Neural progenitor cell (in vitro differentiated cells): Measurements from ENCODE around the gene PTCD2. TPM values are rescaled to one million over a fixed set of nuclear protein-coding genes. Genes with fewer than 3 reads are reported as not detected.

Source experiments
- DNase-seq: peaks from one replicate; pipeline ENCODE4 v3.0.0-alpha.2; 2016; ENCODE audit warnings: low spot score
- H2AFZ ChIP-seq: fragments of 200-600 bp; sonication (generic); replicated peaks from 2 replicates; pipeline ENCODE4 v1.6.1; 2016; ENCODE audit warnings: antibody characterized with exemption
- H3F3A ChIP-seq: fragments of 200-600 bp; sonication (generic); 2 replicates; pipeline ENCODE4 v1.6.1; 2016; ENCODE audit warnings: antibody characterized with exemption, low read depth
- H3K27ac ChIP-seq: fragments of 200-600 bp; sonication (generic); 2 replicates; pipeline ENCODE4 v1.5.1; 2016; ENCODE audit warnings: mild to moderate bottlenecking
- H3K27me3 ChIP-seq: fragments of 200-600 bp; sonication (generic); 2 replicates; pipeline ENCODE4 v1.6.1; 2016; ENCODE audit warnings: mild to moderate bottlenecking, moderate library complexity
- H3K36me3 ChIP-seq: fragments of 200-600 bp; sonication (generic); 2 replicates; pipeline ENCODE4 v1.5.1; 2016
- H3K4me1 ChIP-seq: fragments of 200-600 bp; sonication (generic); 2 replicates; pipeline ENCODE4 v1.6.1; 2016; ENCODE audit warnings: mixed run types
- H3K4me2 ChIP-seq: fragments of 200-600 bp; sonication (generic); 2 replicates; pipeline ENCODE4 v1.6.1; 2016
- H3K4me3 ChIP-seq: fragments of 200-600 bp; sonication (generic); 2 replicates; pipeline ENCODE4 v1.5.1; 2016
- H3K79me2 ChIP-seq: fragments of 200-600 bp; sonication (generic); 2 replicates; pipeline ENCODE4 v1.6.1; 2016; ENCODE audit warnings: low read depth
- H3K9ac ChIP-seq: fragments of 200-600 bp; sonication (generic); 2 replicates; pipeline ENCODE4 v1.6.1; 2016
- H3K9me3 ChIP-seq: fragments of 200-600 bp; sonication (generic); 2 replicates; pipeline ENCODE4 v1.5.1; 2016; ENCODE audit warnings: low read depth
- H4K20me1 ChIP-seq: fragments of 200-600 bp; sonication (generic); 2 replicates; pipeline ENCODE4 v1.6.1; 2016; ENCODE audit warnings: low read depth
- H3K27ac Mint-ChIP-seq: 3 replicates; pipeline ENCODE4 v1.8.0; 2021; ENCODE audit warnings: mixed read lengths
- H3K27me3 Mint-ChIP-seq: 2 replicates; pipeline ENCODE4 v1.8.0; 2022; ENCODE audit warnings: low read depth, mild to moderate bottlenecking, inconsistent platforms, moderate library complexity, mixed read lengths; ENCODE audit not compliant: insufficient read depth
- H3K36me3 Mint-ChIP-seq: 3 replicates; pipeline ENCODE4 v1.8.0; 2021; ENCODE audit warnings: mixed read lengths
- H3K4me1 Mint-ChIP-seq: 3 replicates; pipeline ENCODE4 v1.8.0; 2021; ENCODE audit warnings: mixed read lengths
- H3K4me3 Mint-ChIP-seq: 3 replicates; pipeline ENCODE4 v1.8.0; 2021; ENCODE audit warnings: mild to moderate bottlenecking, moderate library complexity, mixed read lengths
- H3K9me3 Mint-ChIP-seq: 3 replicates; pipeline ENCODE4 v1.8.0; 2020; ENCODE audit warnings: mixed read lengths
- CTCF ChIP-seq: fragments of 200-600 bp; sonication (generic); IDR thresholded peaks from 2 replicates; pipeline ENCODE4 v1.5.1; 2017; ENCODE audit warnings: antibody characterized with exemption, mild to moderate bottlenecking
- EZH2 ChIP-seq: fragments of 200-600 bp; sonication (generic); IDR thresholded peaks from 2 replicates; pipeline ENCODE4 v1.6.1; 2017; ENCODE audit warnings: antibody characterized with exemption, mild to moderate bottlenecking, moderate library complexity
- EZH2phosphoT487 ChIP-seq: fragments of 200-600 bp; sonication (generic); IDR thresholded peaks from 2 replicates; pipeline ENCODE4 v1.6.1; 2017; ENCODE audit warnings: antibody characterized with exemption
- total RNA-seq: library from RNA; depleted of rRNA; stranded (reverse); fragments of >200 nt; gene quantifications from 2 replicates; pipeline ENCODE4 v1.2.3, GENCODE V29; 2015; ENCODE audit warnings: low replicate concordance

PTCD2 gene
- total RNA-seq, 1 donor from 2014 or later: 13.7 TPM

- H3K36me3 ChIP-seq: no peaks in the 10 kb centered on the region
- no peak overlapping the region for H3K4me3 ChIP-seq
- Mint-ChIP-seq H3K27ac (peak overlapping the region; percentile 38), H3K4me1 (peaks cover 39% of the 10 kb centered on the region), H3K9me3 (peaks cover 5% of the 10 kb centered on the region), H3K36me3 (peaks cover 4% of the 10 kb centered on the region), H3K27me3 (no peaks in the 10 kb centered on the region), H3K4me3 (no peak overlapping the region)
- H3K9ac ChIP-seq: no peak overlapping the region
- DNase-seq: no peak
- no peaks in the 10 kb centered on the region for H3F3A ChIP-seq
- no peaks in the 10 kb centered on the region for H3K4me1 ChIP-seq
- TF ChIP-seq EZH2 (no peak), EZH2phosphoT487 (no peak), CTCF (no peak)
- H3K4me2 ChIP-seq: no peak overlapping the region
- no peak overlapping the region for H2AFZ ChIP-seq
- no peak overlapping the region for H3K27ac ChIP-seq
- no peaks in the 10 kb centered on the region for H4K20me1 ChIP-seq
- no peaks in the 10 kb centered on the region for H3K9me3 ChIP-seq
- no peaks in the 10 kb centered on the region for H3K27me3 ChIP-seq
- no peaks in the 10 kb centered on the region for H3K79me2 ChIP-seq
Measured at GRCh38 chr5:72410688-72411295, 90.6 kb downstream of the PTCD2 start.

- no peak for DNase-seq
- H3K9ac ChIP-seq: no peak overlapping the region
- TF ChIP-seq EZH2phosphoT487: no peak
- peak; percentile 12 for TF ChIP-seq CTCF
- H3K4me3 ChIP-seq: no peak overlapping the region
- H3K27ac Mint-ChIP-seq: no peak overlapping the region
- H3F3A ChIP-seq: no peaks in the 10 kb centered on the region
- H3K27me3 Mint-ChIP-seq: no peaks in the 10 kb centered on the region
- no peaks in the 10 kb centered on the region for H3K4me1 ChIP-seq
- no peak overlapping the region for H3K27ac ChIP-seq
- H3K4me1 Mint-ChIP-seq: peaks cover 30% of the 10 kb centered on the region
- no peak overlapping the region for H2AFZ ChIP-seq
- H3K4me2 ChIP-seq: no peak overlapping the region
- H3K36me3 Mint-ChIP-seq: no peaks in the 10 kb centered on the region
- no peaks in the 10 kb centered on the region for H3K9me3 ChIP-seq
- H3K4me3 Mint-ChIP-seq: no peak overlapping the region
- H3K27me3 ChIP-seq: no peaks in the 10 kb centered on the region
- H3K36me3 ChIP-seq: no peaks in the 10 kb centered on the region
- H3K79me2 ChIP-seq: no peaks in the 10 kb centered on the region
- H3K9me3 Mint-ChIP-seq: peaks cover 2% of the 10 kb centered on the region
- no peaks in the 10 kb centered on the region for H4K20me1 ChIP-seq
Measured at GRCh38 chr5:72412283-72413055, 92.3 kb downstream of the PTCD2 start.

- no peak overlapping the region for H3K4me3 Mint-ChIP-seq
- Histone ChIP-seq H3K27me3 (no peaks in the 10 kb centered on the region), H4K20me1 (no peaks in the 10 kb centered on the region), H3K4me1 (no peaks in the 10 kb centered on the region), H3K9ac (no peak overlapping the region), H3K9me3 (no peaks in the 10 kb centered on the region), H3K27ac (no peak overlapping the region), H3K4me3 (no peak overlapping the region), H3F3A (no peaks in the 10 kb centered on the region), H2AFZ (no peak overlapping the region), H3K4me2 (no peak overlapping the region), H3K79me2 (no peaks in the 10 kb centered on the region), H3K36me3 (no peaks in the 10 kb centered on the region)
- H3K27me3 Mint-ChIP-seq: no peaks in the 10 kb centered on the region
- TF ChIP-seq EZH2 (no peak), EZH2phosphoT487 (no peak), CTCF (no peak)
- peak overlapping the region; percentile 46 for H3K27ac Mint-ChIP-seq
- peaks cover 11% of the 10 kb centered on the region for H3K4me1 Mint-ChIP-seq
- no peak for DNase-seq
- peaks cover 9% of the 10 kb centered on the region for H3K9me3 Mint-ChIP-seq
- H3K36me3 Mint-ChIP-seq: peaks cover 6% of the 10 kb centered on the region
Measured at GRCh38 chr5:72415616-72416325, 95.6 kb downstream of the PTCD2 start.
